HCT116 (cell line): ENCODE measurements around the gene MESD. TPM values are rescaled to one million over a fixed set of nuclear protein-coding genes. Genes with fewer than 3 reads are reported as not detected.
A peak's percentile ranks its signal among the peaks of the same experiment; 100 is the strongest.

Experiments used
- ATAC-seq: fragments of 200-7000 bp; cut with Tn5 transposase; 2 replicates; pipeline ENCODE4 v1.9.1; 2020; ENCODE audit warnings: mild to moderate bottlenecking, moderate library complexity
- BruUV-seq: library from RNA; stranded (reverse); fragments of 400-500 nt; replicated peaks from 2 replicates; lab custom pipeline; 2021; lab: Mats Ljungman, UMichigan
- CTCF ChIA-PET: fragments of 300-600 bp; sonication (Branson Sonifier 250); formaldehyde crosslinking; loops from one replicate; lab custom pipeline; 2021; ENCODE audit warnings: antibody characterized with exemption; lab: Charles Lee
- POLR2A ChIA-PET: fragments of 300-600, 350-600 bp; sonication (Branson Sonifier 250); formaldehyde crosslinking; loops from one replicate; lab custom pipeline; 2021; ENCODE audit warnings: antibody characterized with exemption; lab: Charles Lee
- RAD21 ChIA-PET, 2 experiments: fragments of 300-600 bp; sonication (Branson Sonifier 250); formaldehyde crosslinking; loops; one replicate each; lab custom pipeline; 2023; ENCODE audit warnings: low total read pairs in 2 of 2; ENCODE audit not compliant: uncharacterized antibody in 2 of 2, unreplicated experiment in 2 of 2, low non-redundant PET in 1 of 2; lab: Charles Lee
- DNase-seq: peaks from one replicate; pipeline ENCODE4 v3.0.0-alpha.2; 2010; ENCODE audit warnings: low read depth, low spot score
- H2AFZ ChIP-seq: fragments of 200-600 bp; shearing (Covaris generic), sonication (generic); 2 replicates; pipeline ENCODE4 v1.6.1; 2017; ENCODE audit warnings: low read depth, mixed run types, mixed read lengths, antibody characterized with exemption, low read length; ENCODE audit not compliant: poor library complexity, severe bottlenecking
- H3K27ac ChIP-seq: 2 replicates; pipeline ENCODE4 v1.5.1; 2012; ENCODE audit warnings: low read depth, low read length
- H3K27me3 ChIP-seq: fragments of 200-600 bp; sonication (generic); 2 replicates; pipeline ENCODE4 v1.6.1; 2016; ENCODE audit warnings: mixed run types, low read length, mixed read lengths; ENCODE audit not compliant: insufficient read depth
- H3K36me3 ChIP-seq, 2 experiments: fragments of 200-500 bp in 1 of 2; fragments of 200-600 bp in 1 of 2; sonication (Bioruptor generic) in 1 of 2; sonication (generic) in 1 of 2; 2 replicates each; pipeline versions ENCODE4 v1.5.1 to v1.6.1; 2014 to 2016; ENCODE audit warnings: low read length in 2 of 2, inconsistent platforms in 1 of 2, mixed read lengths in 1 of 2, mixed run types in 1 of 2; ENCODE audit not compliant: insufficient read depth in 2 of 2, control insufficient read depth in 1 of 2
- H3K4me1 ChIP-seq, 2 experiments: fragments of 200-600 bp in 1 of 2; sonication (generic) in 1 of 2; 2 replicates each; pipeline versions ENCODE4 v1.5.1 to v1.6.1; 2012 to 2017; ENCODE audit warnings: low read length in 2 of 2, inconsistent platforms in 1 of 2, mild to moderate bottlenecking in 1 of 2, mixed read lengths in 1 of 2, mixed run types in 1 of 2, moderate library complexity in 1 of 2; ENCODE audit not compliant: insufficient read depth in 2 of 2, control insufficient read depth in 1 of 2
- H3K4me2 ChIP-seq: fragments of 200-600 bp; sonication (generic); 2 replicates; pipeline ENCODE4 v1.6.1; 2017; ENCODE audit warnings: mixed run types, low read length, mixed read lengths
- H3K4me3 ChIP-seq, 2 experiments: fragments of 200-600 bp in 1 of 2; sonication (generic) in 1 of 2; replicated peaks in 1 of 2; 2 replicates each; pipeline ENCODE4 v1.5.1; 2011 to 2016; ENCODE audit warnings: low read length in 2 of 2, control low read depth in 1 of 2, low read depth in 1 of 2, mild to moderate bottlenecking in 1 of 2, mixed read lengths in 1 of 2, mixed run types in 1 of 2
- H3K79me2 ChIP-seq: fragments of 200-600 bp; sonication (generic); 2 replicates; pipeline ENCODE4 v1.6.1; 2017; ENCODE audit warnings: mild to moderate bottlenecking, mixed run types, low read length, moderate library complexity, mixed read lengths; ENCODE audit not compliant: insufficient read depth
- H3K9ac ChIP-seq: fragments of 200-600 bp; sonication (generic); 2 replicates; pipeline ENCODE4 v1.6.1; 2016; ENCODE audit warnings: low read length, mixed read lengths
- H3K9me2 ChIP-seq: fragments of 200-600 bp; sonication (generic), shearing (Covaris generic); 2 replicates; pipeline ENCODE4 v1.6.1; 2017; ENCODE audit warnings: mixed run types, mild to moderate bottlenecking, moderate library complexity; ENCODE audit not compliant: insufficient read depth
- H3K9me3 ChIP-seq, 2 experiments: fragments of 200-500 bp in 1 of 2; fragments of 200-600 bp in 1 of 2; sonication (Bioruptor generic) in 1 of 2; sonication (generic) in 1 of 2; 2 replicates each; pipeline ENCODE4 v1.6.1; 2014 to 2017; ENCODE audit warnings: low read length in 2 of 2, mixed read lengths in 2 of 2, inconsistent platforms in 1 of 2, low read depth in 1 of 2, mild to moderate bottlenecking in 1 of 2, mixed run types in 1 of 2, moderate library complexity in 1 of 2; ENCODE audit not compliant: control insufficient read depth in 1 of 2, insufficient read depth in 1 of 2
- H4K20me1 ChIP-seq: fragments of 200-600 bp; sonication (generic), shearing (Covaris generic); 2 replicates; pipeline ENCODE4 v1.6.1; 2017; ENCODE audit warnings: mixed run types, mild to moderate bottlenecking, moderate library complexity; ENCODE audit not compliant: insufficient read depth
- ATF3 ChIP-seq: IDR thresholded peaks from 2 replicates; pipeline ENCODE4 v1.6.1; 2012
- CEBPB ChIP-seq: IDR thresholded peaks from 2 replicates; pipeline ENCODE4 v1.6.1; 2012; ENCODE audit warnings: low read depth
- CTCF ChIP-seq, 3 experiments: fragments of 200-600 bp in 1 of 3; sonication (generic) in 1 of 3; IDR thresholded peaks in 2 of 3; conservative IDR thresholded peaks in 1 of 3; 2 replicates each; pipeline ENCODE4 v1.5.1; 2012 to 2017; ENCODE audit warnings: low read depth in 2 of 3, low read length in 2 of 3, antibody characterized with exemption in 1 of 3, borderline replicate concordance in 1 of 3, control low read depth in 1 of 3, mild to moderate bottlenecking in 1 of 3, mixed read lengths in 1 of 3, mixed run types in 1 of 3, moderate library complexity in 1 of 3; ENCODE audit not compliant: insufficient read depth in 1 of 3
- EZH2 ChIP-seq: fragments of 200-600 bp; sonication (generic); IDR thresholded peaks from 2 replicates; pipeline ENCODE4 v1.6.1; 2017; ENCODE audit warnings: antibody characterized with exemption, mixed run types
- JUND ChIP-seq: IDR thresholded peaks from 2 replicates; pipeline ENCODE4 v1.6.1; 2012
- MAX ChIP-seq: IDR thresholded peaks from 2 replicates; pipeline ENCODE4 v1.6.1; 2012
- POLR2A ChIP-seq: IDR thresholded peaks from 2 replicates; pipeline ENCODE4 v1.7.0; 2011; ENCODE audit warnings: borderline replicate concordance; ENCODE audit not compliant: insufficient read depth, insufficient read length; ENCODE audit errors: extremely low read depth
- POLR2AphosphoS5 ChIP-seq: IDR thresholded peaks from 2 replicates; pipeline ENCODE4 v1.6.1; 2011; ENCODE audit warnings: mild to moderate bottlenecking, low read depth, low read length, moderate library complexity
- RAD21 ChIP-seq: IDR thresholded peaks from 2 replicates; pipeline ENCODE4 v1.6.1; 2012; ENCODE audit warnings: low read depth, mild to moderate bottlenecking
- REST ChIP-seq: IDR thresholded peaks from 2 replicates; pipeline ENCODE4 v1.6.1; 2012; ENCODE audit warnings: low read depth
- SIN3A ChIP-seq: IDR thresholded peaks from 2 replicates; pipeline ENCODE4 v1.6.1; 2012; ENCODE audit warnings: low read depth
- TCF7L2 ChIP-seq: IDR thresholded peaks from 2 replicates; pipeline ENCODE4 v1.7.0; 2011; ENCODE audit warnings: borderline replicate concordance, inconsistent platforms; ENCODE audit not compliant: insufficient read depth, insufficient read length; ENCODE audit errors: extremely low read depth
- YY1 ChIP-seq: IDR thresholded peaks from 2 replicates; pipeline ENCODE4 v1.6.1; 2011; ENCODE audit warnings: low read length, low read depth, moderate library complexity, mild to moderate bottlenecking; ENCODE audit not compliant: insufficient replicate concordance; ENCODE audit errors: extremely low read depth
- ZNF274 ChIP-seq: fragments of 200-500 bp; sonication (Bioruptor generic); IDR thresholded peaks from 2 replicates; pipeline ENCODE4 v1.6.1; 2014; ENCODE audit warnings: mild to moderate bottlenecking, low read depth, low read length, inconsistent platforms
- intact Hi-C: fragments of 100-400 bp; cut with micrococcal nuclease; formaldehyde crosslinking; loops from 2 replicates; pipeline ENCODE4 v1.10.0; 2022
- total RNA-seq: library from RNA; stranded (reverse); gene quantifications from one replicate; pipeline ENCODE4 v1.2.1, GENCODE V29; 2021; ENCODE audit not compliant: unreplicated experiment

The MESD gene
- total RNA-seq, 1 experiment from 2014 or later = 22.5 TPM

GRCh38 chr15:80971143-80971542 lies 18.5 kb downstream of the MESD start:
- intact Hi-C loops = loop anchor here (2.0 to 5.0 kb wide), 3 partner anchors 136 to 514 kb away; partner anchors contain the start of gene ABHD17C
- Histone ChIP-seq H4K20me1 (no peaks in the 10 kb centered on the region), H3K79me2 (peaks cover 12% of the 10 kb centered on the region; the same call in 1 of the 2 replicates), H3K4me3 (no peak overlapping the region), H3K36me3 (peaks cover 0 to 4% of the 10 kb centered on the region in 2 experiments; a peak in 2 of 4 replicates), H3K9me2 (no peaks in the 10 kb centered on the region), H3K27ac (no peak overlapping the region), H3K27me3 (no peaks in the 10 kb centered on the region), H2AFZ (no peak overlapping the region), H3K4me2 (no peak overlapping the region), H3K9ac (no peak overlapping the region), H3K4me1 (peaks cover 6 to 10% of the 10 kb centered on the region in 2 experiments; a peak in 3 of 4 replicates), H3K9me3 (no peaks in the 10 kb centered on the region)
- DNase-seq = no peak
- BruUV-seq = no TSS peak
- RAD21 ChIA-PET = interaction anchor here in 1 of 2 experiments (2.1 kb wide), 1 partner anchor 403 kb away, joined by 7 read pairs; no protein-coding TSS in a partner anchor
- TF ChIP-seq CTCF (IDR thresholded peaks at IDR 0.05 in 2 of 3, conservative IDR thresholded peaks at IDR 0.05 in 1 of 3; ENCODE audit: borderline replicate concordance in 1 of 3, insufficient read depth in 1 of 3, low read depth in 2 of 3, low read length in 2 of 3) (no peak), TCF7L2 (no peak)
- no peak for ATAC-seq
- POLR2A ChIA-PET = no interaction called here
- CTCF ChIA-PET = interaction anchor here (2.0 to 5.5 kb wide), 2 partner anchors 136 to 194 kb away, joined by 5 to 59 read pairs; partner anchors contain the start of gene CEMIP

GRCh38 chr15:80970658-80971057 lies 19.0 kb downstream of the MESD start:
- H3K27ac ChIP-seq = no peak overlapping the region
- no peaks in the 10 kb centered on the region for H4K20me1 ChIP-seq
- H2AFZ ChIP-seq = no peak overlapping the region
- H3K9ac ChIP-seq = no peak overlapping the region
- H3K4me3 ChIP-seq = no peak overlapping the region
- peaks cover 11% of the 10 kb centered on the region; the same call in 1 of the 2 replicates for H3K79me2 ChIP-seq
- H3K9me2 ChIP-seq = no peaks in the 10 kb centered on the region
- 0 out of 2 replicates have a peak, but pooled peaks have one; percentile 18 for ATAC-seq
- H3K4me1 ChIP-seq = peaks cover 6 to 10% of the 10 kb centered on the region in 2 experiments; a peak in 3 of 4 replicates
- H3K27me3 ChIP-seq = no peaks in the 10 kb centered on the region
- ChIA-PET CTCF (interaction anchor here (1.0 to 5.5 kb wide), 10 partner anchors 9 to 403 kb away, joined by 3 to 59 read pairs (median 6); partner anchors contain the start of gene CEMIP), RAD21 (interaction anchor here in 1 of 2 experiments (1.5 to 2.1 kb wide), 2 partner anchors 194 to 403 kb away, joined by 6 to 7 read pairs; no protein-coding TSS in a partner anchor), POLR2A (no interaction called here)
- H3K4me2 ChIP-seq = no peak overlapping the region
- BruUV-seq = no TSS peak
- intact Hi-C loops = loop anchor here (1.0 to 5.0 kb wide), 6 partner anchors 136 to 514 kb away; partner anchors contain the start of genes ABHD17C and CEMIP
- H3K36me3 ChIP-seq = peaks cover 0 to 4% of the 10 kb centered on the region in 2 experiments; a peak in 2 of 4 replicates
- no peaks in the 10 kb centered on the region for H3K9me3 ChIP-seq
- no peak for DNase-seq
- no peak for TF ChIP-seq POLR2AphosphoS5
- no peak for TF ChIP-seq POLR2A
- no peak for TF ChIP-seq RAD21
- no peak for TF ChIP-seq CEBPB
- TF ChIP-seq YY1 = no peak
- TF ChIP-seq EZH2 = no peak
- no peak for TF ChIP-seq JUND
- TF ChIP-seq ATF3 = no peak
- TF ChIP-seq REST = no peak
- no peak for TF ChIP-seq SIN3A
- no peak for TF ChIP-seq ZNF274
- TF ChIP-seq MAX = no peak
